Frontal cortex (tissue), 4 donors: ENCODE data around the gene ADRA2B. TPM values are rescaled to one million over a fixed set of nuclear protein-coding genes. Genes with fewer than 3 reads are reported as not detected.

Experiments
- DNase-seq, 2 donors: peaks; one replicate each; pipeline ENCODE4 v3.0.0; 2012; ENCODE audit warnings: low spot score in 2 of 2
- FAIRE-seq: peaks from 2 replicates; lab custom pipeline; 2012; peaks lifted over from hg19 to GRCh38; lab: Jason Lieb, UNC
- total RNA-seq: library from RNA; depleted of rRNA; stranded (reverse); fragments of >200 nt; gene quantifications from one replicate; pipeline ENCODE4 v1.2.3, GENCODE V29; 2014
- donor health status: control.
- donor health status: control.
- donor health status: control.

ADRA2B gene
- total RNA-seq, 1 donor from 2014 or later, result under 0.01 TPM

- no peak for DNase-seq
- FAIRE-seq, result no peak
Observed at GRCh38 chr2:96108541-96109360, 7.6 kb downstream of the ADRA2B start.

GRCh38 chr2:96108151-96108540, 8.2 kb downstream of the ADRA2B start:
- FAIRE-seq, result no peak

GRCh38 chr2:96107708-96108065, 8.7 kb downstream of the ADRA2B start:
- FAIRE-seq (no peak), DNase-seq (no peak)

More at GRCh38 chr2:96108151-96108540, 8.2 kb downstream of the ADRA2B start:
- DNase-seq, result no peak

- no peak for FAIRE-seq
- DNase-seq, result no peak
Observed at GRCh38 chr2:96106991-96107707, 9.2 kb downstream of the ADRA2B start.

- FAIRE-seq (no peak), DNase-seq (no peak)
Observed at GRCh38 chr2:96105994-96106715, 10.2 kb downstream of the ADRA2B start.

- DNase-seq (no peak), FAIRE-seq (no peak)
Observed at GRCh38 chr2:96105152-96105915, 11.0 kb downstream of the ADRA2B start.

- FAIRE-seq (no peak), DNase-seq (no peak)
Observed at GRCh38 chr2:96104487-96104861, 11.9 kb downstream of the ADRA2B start.

GRCh38 chr2:96103761-96104486, 12.4 kb downstream of the ADRA2B start:
- FAIRE-seq, result no peak
- DNase-seq, result no peak

GRCh38 chr2:96103187-96103601, 13.2 kb downstream of the ADRA2B start:
- DNase-seq (no peak), FAIRE-seq (no peak)

GRCh38 chr2:96102596-96103186, 13.7 kb downstream of the ADRA2B start:
- no peak for DNase-seq
- no peak for FAIRE-seq

- FAIRE-seq, result no peak
- no peak for DNase-seq
Observed at GRCh38 chr2:96100893-96101304, 15.5 kb downstream of the ADRA2B start.

GRCh38 chr2:96099861-96100798, 16.2 kb downstream of the ADRA2B start:
- DNase-seq (no peak), FAIRE-seq (no peak)

- no peak for DNase-seq
- no peak for FAIRE-seq
Observed at GRCh38 chr2:96098900-96099590, 17.3 kb downstream of the ADRA2B start.

GRCh38 chr2:96097951-96098823, 18.2 kb downstream of the ADRA2B start:
- DNase-seq (no peak), FAIRE-seq (no peak)

- FAIRE-seq (no peak), DNase-seq (no peak)
Observed at GRCh38 chr2:96097441-96097840, 18.9 kb downstream of the ADRA2B start.

GRCh38 chr2:96095116-96095636, 21.2 kb downstream of the ADRA2B start:
- FAIRE-seq, result no peak
- no peak for DNase-seq
